Measurements from ENCODE around the gene DTX1.

Gene DTX1

DNA sequence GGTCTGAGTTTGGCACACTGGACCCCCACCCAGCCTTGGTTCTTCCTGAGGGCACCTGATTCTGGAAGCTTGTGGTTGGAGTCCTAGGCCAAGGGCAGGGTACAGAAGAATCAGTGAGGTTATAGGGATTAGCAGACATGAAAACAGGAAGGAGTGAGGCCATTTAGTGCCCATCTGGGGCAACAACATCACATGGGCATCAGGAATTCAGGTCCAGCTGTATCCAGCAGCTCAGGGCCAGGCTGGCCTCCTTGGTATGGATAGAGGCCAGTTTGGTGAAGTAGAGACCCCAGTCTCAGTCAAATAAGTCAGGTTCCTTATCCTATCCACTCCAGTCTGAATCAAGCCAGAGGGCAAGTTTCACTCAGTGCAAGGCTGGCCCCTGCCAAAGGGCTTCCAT is 42.8 kb downstream of the DTX1 start:
- Histone ChIP-seq H3K4me1 (ENCODE audit: control insufficient read depth, insufficient read depth, low read length) (peaks cover 12% of the 10 kb centered on the region), H3K9me3 (ENCODE audit: control insufficient read depth, low read length) (no peaks in the 10 kb centered on the region), H3K27me3 (replicated peaks; ENCODE audit: control insufficient read depth, insufficient read depth, low read length) (peaks cover 18% of the 10 kb centered on the region), H3K4me3 (ENCODE audit: low read length) (no peak overlapping the region), H3K9ac (ENCODE audit: low read length) (no peak overlapping the region), H3K36me3 (ENCODE audit: control insufficient read depth, insufficient read depth, low read length, severe bottlenecking) (no peaks in the 10 kb centered on the region)
- no peak for DNase-seq (ENCODE audit: low read depth)

DNA sequence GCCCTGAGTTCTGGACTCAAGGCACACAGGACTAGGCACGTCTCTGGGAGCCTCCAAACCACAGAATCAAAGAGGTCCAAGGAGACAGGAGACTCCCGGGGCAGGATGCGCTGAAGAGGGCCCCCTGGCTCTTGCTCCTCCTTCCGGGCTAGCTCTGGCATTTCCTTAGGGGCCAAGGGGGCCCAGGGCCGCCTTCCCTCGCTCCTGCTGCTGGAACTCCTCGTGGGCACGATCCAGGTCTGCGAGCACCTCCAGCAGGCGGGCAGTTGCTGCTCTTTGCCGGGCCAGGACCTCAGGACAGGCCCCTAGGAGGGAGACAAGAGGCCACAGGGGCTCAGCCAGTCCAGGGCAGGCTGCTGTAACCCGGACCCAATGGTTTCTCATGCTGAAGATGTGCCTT is 43.2 kb downstream of the DTX1 start:
- DNase-seq (ENCODE audit: low read depth), result no peak
- peaks cover 20% of the 10 kb centered on the region for H3K27me3 ChIP-seq (replicated peaks; ENCODE audit: control insufficient read depth, insufficient read depth, low read length)
- H3K9ac ChIP-seq (ENCODE audit: low read length), result no peak overlapping the region
- H3K4me3 ChIP-seq (ENCODE audit: low read length), result no peak overlapping the region
- H3K36me3 ChIP-seq (ENCODE audit: control insufficient read depth, insufficient read depth, low read length, severe bottlenecking), result no peaks in the 10 kb centered on the region
- peaks cover 12% of the 10 kb centered on the region for H3K4me1 ChIP-seq (ENCODE audit: control insufficient read depth, insufficient read depth, low read length)
- H3K9me3 ChIP-seq (ENCODE audit: control insufficient read depth, low read length), result no peaks in the 10 kb centered on the region

DNA sequence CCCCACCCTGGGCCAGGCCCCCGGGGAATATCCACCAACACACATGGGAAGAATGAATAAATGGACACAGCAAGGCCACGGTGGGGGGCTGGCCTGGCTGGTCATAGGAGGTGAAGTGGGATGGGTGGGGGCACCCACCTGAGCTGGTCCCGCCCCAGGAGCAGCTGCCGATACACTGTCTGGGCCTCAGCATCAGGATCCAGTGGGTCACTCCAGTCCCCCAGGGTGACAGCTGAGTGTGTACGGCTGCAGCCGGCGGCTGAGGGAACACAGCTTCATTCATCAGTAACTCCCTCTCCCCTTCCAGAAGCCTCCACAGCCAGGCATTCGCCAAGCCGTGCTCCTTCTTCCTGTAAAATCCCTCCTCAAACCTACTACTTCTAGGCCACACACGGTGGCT is 45.2 kb downstream of the DTX1 start:
- no peak overlapping the region for H3K4me3 ChIP-seq (ENCODE audit: low read length)
- no peak for DNase-seq (ENCODE audit: low read depth)
- no peaks in the 10 kb centered on the region for H3K36me3 ChIP-seq (ENCODE audit: control insufficient read depth, insufficient read depth, low read length, severe bottlenecking)
- peaks cover 28% of the 10 kb centered on the region for H3K27me3 ChIP-seq (replicated peaks; ENCODE audit: control insufficient read depth, insufficient read depth, low read length)
- no peaks in the 10 kb centered on the region for H3K9me3 ChIP-seq (ENCODE audit: control insufficient read depth, low read length)
- H3K9ac ChIP-seq (ENCODE audit: low read length), result no peak overlapping the region
- peaks cover 12% of the 10 kb centered on the region for H3K4me1 ChIP-seq (ENCODE audit: control insufficient read depth, insufficient read depth, low read length)

DNA sequence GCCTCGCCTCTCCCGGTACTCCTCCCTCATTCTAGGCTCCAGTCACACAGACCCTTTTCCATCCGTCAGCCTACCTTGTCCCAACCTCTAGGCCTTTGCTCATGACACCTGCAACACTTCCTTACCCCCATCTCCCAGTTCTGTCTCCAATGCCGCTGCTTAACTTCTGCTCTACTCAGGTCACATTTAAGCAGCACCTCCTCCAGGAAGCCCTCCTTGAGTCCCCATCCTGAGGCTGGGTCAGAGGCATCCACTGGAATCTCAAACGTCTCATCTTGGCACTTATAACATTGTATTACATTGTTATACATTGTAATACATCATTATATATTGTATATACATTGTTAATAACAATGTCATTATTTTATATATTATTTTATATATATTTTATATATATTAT is 46.3 kb downstream of the DTX1 start:
- H3K36me3 ChIP-seq (ENCODE audit: control insufficient read depth, insufficient read depth, low read length, severe bottlenecking), result no peaks in the 10 kb centered on the region

DNA sequence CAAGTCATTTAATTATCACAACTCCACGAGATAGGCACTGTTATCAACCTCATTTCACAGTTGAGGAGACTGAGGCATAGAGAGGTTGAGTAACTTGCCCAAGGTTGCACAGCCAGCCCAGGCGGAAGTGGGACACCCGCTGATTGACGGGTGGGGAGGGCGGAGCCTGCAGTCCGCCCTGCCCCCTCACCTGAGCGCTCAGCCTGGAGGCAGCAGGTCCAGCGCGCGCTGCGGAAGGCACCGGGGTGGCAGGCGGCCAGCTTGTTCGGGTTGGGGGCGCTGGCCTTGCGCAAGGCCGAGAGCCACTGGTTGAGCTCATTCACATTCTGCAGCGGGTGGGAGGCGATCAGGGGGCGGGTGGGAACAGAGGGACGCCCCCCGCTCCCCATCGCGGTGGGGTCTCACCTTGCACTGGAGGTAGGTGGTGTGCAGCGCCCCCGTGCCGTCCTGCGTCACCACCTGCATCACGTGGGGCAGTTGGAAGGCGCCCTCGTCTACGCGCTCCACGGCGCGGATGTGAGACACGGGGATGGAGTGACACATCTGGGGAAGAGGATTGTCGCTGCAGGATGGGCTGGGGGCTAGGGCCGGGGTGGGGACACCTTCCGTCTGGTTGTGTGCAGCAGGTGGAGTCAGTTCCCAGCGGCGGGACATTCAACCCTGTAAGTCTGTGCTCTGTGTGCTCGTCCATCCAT is 47.4 kb downstream of the DTX1 start:
- peaks cover 28% of the 10 kb centered on the region for H3K27me3 ChIP-seq (replicated peaks; ENCODE audit: control insufficient read depth, insufficient read depth, low read length)
- peaks cover 2% of the 10 kb centered on the region for H3K4me1 ChIP-seq (ENCODE audit: control insufficient read depth, insufficient read depth, low read length)
- H3K4me3 ChIP-seq (ENCODE audit: low read length), result no peak overlapping the region
- H3K36me3 ChIP-seq (ENCODE audit: control insufficient read depth, insufficient read depth, low read length, severe bottlenecking), result no peaks in the 10 kb centered on the region
- no peak overlapping the region for H3K9ac ChIP-seq (ENCODE audit: low read length)
- no peak for DNase-seq (ENCODE audit: low read depth)
- H3K9me3 ChIP-seq (ENCODE audit: control insufficient read depth, low read length), result no peaks in the 10 kb centered on the region

More for the DNA sequence above, 46.3 kb downstream of the DTX1 start:
- no peak overlapping the region for H3K4me3 ChIP-seq (ENCODE audit: low read length)
- peaks cover 11% of the 10 kb centered on the region for H3K4me1 ChIP-seq (ENCODE audit: control insufficient read depth, insufficient read depth, low read length)
- DNase-seq (ENCODE audit: low read depth), result no peak
- peaks cover 28% of the 10 kb centered on the region for H3K27me3 ChIP-seq (replicated peaks; ENCODE audit: control insufficient read depth, insufficient read depth, low read length)
- no peak overlapping the region for H3K9ac ChIP-seq (ENCODE audit: low read length)
- no peaks in the 10 kb centered on the region for H3K9me3 ChIP-seq (ENCODE audit: control insufficient read depth, low read length)

DNA sequence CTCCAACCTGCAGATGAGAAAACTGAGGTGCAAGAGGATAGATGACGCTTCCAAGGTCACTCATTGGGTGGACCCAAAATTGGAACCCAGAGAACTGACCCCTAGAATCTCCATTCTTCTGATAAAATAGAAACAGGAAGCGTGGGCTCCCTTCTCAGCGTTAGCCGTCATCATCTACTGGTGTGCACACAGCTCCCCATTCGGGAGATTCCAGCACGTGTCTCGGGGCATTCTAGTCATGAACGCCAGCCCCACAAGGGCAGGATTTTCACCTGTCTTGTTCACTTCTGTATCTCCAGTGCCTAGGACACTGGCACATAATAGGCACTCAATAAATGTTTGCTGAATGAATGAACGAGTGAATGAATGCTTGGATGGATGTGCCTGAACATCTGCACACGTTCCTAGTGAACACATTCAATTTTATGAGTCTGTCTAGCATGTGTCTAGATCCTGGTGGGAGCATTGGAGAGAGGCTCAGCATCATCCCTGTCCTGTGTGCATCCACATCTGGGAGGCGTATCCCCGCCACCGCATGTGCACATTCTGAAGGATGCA is 48.5 kb downstream of the DTX1 start:
- Histone ChIP-seq H3K4me1 (ENCODE audit: control insufficient read depth, insufficient read depth, low read length) (no peaks in the 10 kb centered on the region), H3K4me3 (ENCODE audit: low read length) (no peak overlapping the region), H3K9me3 (ENCODE audit: control insufficient read depth, low read length) (no peaks in the 10 kb centered on the region), H3K27me3 (replicated peaks; ENCODE audit: control insufficient read depth, insufficient read depth, low read length) (peaks cover 35% of the 10 kb centered on the region), H3K9ac (ENCODE audit: low read length) (no peak overlapping the region), H3K36me3 (ENCODE audit: control insufficient read depth, insufficient read depth, low read length, severe bottlenecking) (no peaks in the 10 kb centered on the region)
- no peak for DNase-seq (ENCODE audit: low read depth)

DNA sequence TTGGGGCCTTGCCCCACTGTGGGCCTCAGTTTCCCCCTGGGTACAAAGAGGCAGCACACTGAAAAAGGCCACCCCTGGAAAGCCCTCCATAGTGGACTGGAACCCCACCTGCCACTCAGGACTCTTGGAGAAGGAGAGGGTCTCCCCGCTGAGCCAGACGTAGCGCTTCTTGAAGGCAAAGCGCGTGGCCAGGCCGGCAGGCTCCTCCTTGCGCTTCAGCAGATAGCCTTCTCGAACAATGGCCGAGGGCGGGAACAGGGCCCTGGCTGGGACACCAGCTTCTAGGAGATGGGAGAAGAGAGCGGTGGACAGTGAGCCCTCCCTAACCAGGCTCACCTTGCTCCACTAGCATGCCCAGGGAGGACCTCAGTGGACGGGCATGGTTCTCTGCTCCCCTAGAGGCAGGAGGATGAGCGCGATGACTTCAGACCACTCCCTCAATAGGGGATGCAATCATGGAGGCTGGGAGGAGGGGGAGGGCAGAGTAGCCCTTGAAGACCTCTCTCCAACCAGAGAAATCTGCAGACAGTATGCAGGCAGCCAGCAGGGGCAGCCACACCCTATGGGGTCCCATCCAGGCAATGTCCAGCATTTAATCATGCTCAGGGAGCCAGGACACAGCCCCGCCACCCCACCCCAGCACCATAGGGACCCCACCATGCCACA is 49.2 kb downstream of the DTX1 start:
- H3K4me3 ChIP-seq (ENCODE audit: low read length), result no peak overlapping the region
- no peaks in the 10 kb centered on the region for H3K36me3 ChIP-seq (ENCODE audit: control insufficient read depth, insufficient read depth, low read length, severe bottlenecking)
- DNase-seq (ENCODE audit: low read depth), result no peak
- no peaks in the 10 kb centered on the region for H3K4me1 ChIP-seq (ENCODE audit: control insufficient read depth, insufficient read depth, low read length)
- no peak overlapping the region for H3K9ac ChIP-seq (ENCODE audit: low read length)
- no peaks in the 10 kb centered on the region for H3K9me3 ChIP-seq (ENCODE audit: control insufficient read depth, low read length)
- H3K27me3 ChIP-seq (replicated peaks; ENCODE audit: control insufficient read depth, insufficient read depth, low read length), result peaks cover 36% of the 10 kb centered on the region

DNA sequence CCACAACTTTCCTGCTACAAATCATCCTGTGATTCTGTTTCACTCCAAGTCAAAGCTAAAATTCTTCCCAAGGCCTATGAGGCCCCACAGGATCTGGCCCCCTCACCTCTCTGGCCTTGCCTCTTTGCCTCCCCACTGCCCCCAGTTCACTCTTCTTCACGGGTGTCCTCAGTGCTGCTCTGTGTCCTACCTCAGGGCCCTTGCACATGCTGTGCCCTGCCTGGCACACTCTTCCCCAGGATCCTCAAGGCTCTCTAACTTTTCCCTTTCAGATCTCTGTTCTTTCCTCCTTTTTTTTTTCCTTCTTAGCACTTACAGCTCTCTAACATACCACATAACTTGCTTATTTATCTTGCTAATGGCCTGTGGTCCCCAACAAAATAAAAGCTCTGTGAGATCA is 49.8 kb downstream of the DTX1 start:
- H3K27me3 ChIP-seq (replicated peaks; ENCODE audit: control insufficient read depth, insufficient read depth, low read length), result peaks cover 40% of the 10 kb centered on the region
- no peaks in the 10 kb centered on the region for H3K36me3 ChIP-seq (ENCODE audit: control insufficient read depth, insufficient read depth, low read length, severe bottlenecking)
- no peaks in the 10 kb centered on the region for H3K4me1 ChIP-seq (ENCODE audit: control insufficient read depth, insufficient read depth, low read length)
- H3K9ac ChIP-seq (ENCODE audit: low read length), result no peak overlapping the region
- no peak for DNase-seq (ENCODE audit: low read depth)
- H3K4me3 ChIP-seq (ENCODE audit: low read length), result no peak overlapping the region
- no peaks in the 10 kb centered on the region for H3K9me3 ChIP-seq (ENCODE audit: control insufficient read depth, low read length)

DNA sequence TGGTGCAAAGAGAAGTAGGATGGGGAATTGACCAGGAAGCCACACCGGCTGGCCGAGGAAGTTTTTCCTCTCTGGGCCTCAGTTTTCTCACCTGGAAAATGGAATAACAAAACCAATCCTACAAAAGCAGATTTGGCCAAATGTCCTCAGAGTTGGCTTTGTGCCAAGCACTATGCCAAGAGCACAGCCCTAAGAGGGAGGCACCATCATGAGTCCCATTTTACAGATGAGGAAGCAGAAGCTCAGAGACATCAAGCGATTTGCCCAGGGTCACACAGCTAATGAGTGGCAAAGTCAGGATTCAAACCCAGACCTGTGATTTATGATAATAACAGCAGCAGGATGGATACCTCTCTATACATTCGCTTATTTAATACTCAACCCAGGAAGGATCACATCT is 51.8 kb downstream of the DTX1 start:
- Histone ChIP-seq H3K4me1 (ENCODE audit: control insufficient read depth, insufficient read depth, low read length) (no peaks in the 10 kb centered on the region), H3K9ac (ENCODE audit: low read length) (no peak overlapping the region), H3K27me3 (replicated peaks; ENCODE audit: control insufficient read depth, insufficient read depth, low read length) (peaks cover 40% of the 10 kb centered on the region), H3K36me3 (ENCODE audit: control insufficient read depth, insufficient read depth, low read length, severe bottlenecking) (no peaks in the 10 kb centered on the region), H3K4me3 (ENCODE audit: low read length) (no peak overlapping the region), H3K9me3 (ENCODE audit: control insufficient read depth, low read length) (no peaks in the 10 kb centered on the region)
- DNase-seq (ENCODE audit: low read depth), result no peak

DNA sequence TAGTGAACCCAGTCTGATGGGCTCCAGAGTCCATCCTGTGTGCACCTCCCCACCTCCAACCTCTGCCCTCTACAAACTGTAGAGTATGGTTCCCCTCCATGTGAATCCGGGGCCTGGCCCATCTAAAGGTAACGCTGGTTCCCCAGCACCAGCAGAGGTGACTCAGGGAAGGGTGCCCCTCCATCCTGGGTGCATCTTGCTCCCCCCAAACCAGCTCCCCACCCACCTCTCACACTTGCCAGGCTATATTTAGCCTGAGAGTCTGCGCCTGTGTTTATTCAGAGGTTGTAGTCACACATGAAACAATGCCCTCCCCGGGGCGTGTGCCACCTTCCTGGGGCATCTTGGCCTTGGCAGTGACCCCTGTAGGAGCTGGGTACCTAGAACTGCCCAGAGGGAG is 52.8 kb downstream of the DTX1 start:
- DNase-seq (ENCODE audit: low read depth), result no peak
- no peaks in the 10 kb centered on the region for H3K4me1 ChIP-seq (ENCODE audit: control insufficient read depth, insufficient read depth, low read length)
- H3K9me3 ChIP-seq (ENCODE audit: control insufficient read depth, low read length), result no peaks in the 10 kb centered on the region
- H3K9ac ChIP-seq (ENCODE audit: low read length), result no peak overlapping the region
- H3K36me3 ChIP-seq (ENCODE audit: control insufficient read depth, insufficient read depth, low read length, severe bottlenecking), result no peaks in the 10 kb centered on the region
- no peak overlapping the region for H3K4me3 ChIP-seq (ENCODE audit: low read length)
- H3K27me3 ChIP-seq (replicated peaks; ENCODE audit: control insufficient read depth, insufficient read depth, low read length), result peaks cover 33% of the 10 kb centered on the region

DNA sequence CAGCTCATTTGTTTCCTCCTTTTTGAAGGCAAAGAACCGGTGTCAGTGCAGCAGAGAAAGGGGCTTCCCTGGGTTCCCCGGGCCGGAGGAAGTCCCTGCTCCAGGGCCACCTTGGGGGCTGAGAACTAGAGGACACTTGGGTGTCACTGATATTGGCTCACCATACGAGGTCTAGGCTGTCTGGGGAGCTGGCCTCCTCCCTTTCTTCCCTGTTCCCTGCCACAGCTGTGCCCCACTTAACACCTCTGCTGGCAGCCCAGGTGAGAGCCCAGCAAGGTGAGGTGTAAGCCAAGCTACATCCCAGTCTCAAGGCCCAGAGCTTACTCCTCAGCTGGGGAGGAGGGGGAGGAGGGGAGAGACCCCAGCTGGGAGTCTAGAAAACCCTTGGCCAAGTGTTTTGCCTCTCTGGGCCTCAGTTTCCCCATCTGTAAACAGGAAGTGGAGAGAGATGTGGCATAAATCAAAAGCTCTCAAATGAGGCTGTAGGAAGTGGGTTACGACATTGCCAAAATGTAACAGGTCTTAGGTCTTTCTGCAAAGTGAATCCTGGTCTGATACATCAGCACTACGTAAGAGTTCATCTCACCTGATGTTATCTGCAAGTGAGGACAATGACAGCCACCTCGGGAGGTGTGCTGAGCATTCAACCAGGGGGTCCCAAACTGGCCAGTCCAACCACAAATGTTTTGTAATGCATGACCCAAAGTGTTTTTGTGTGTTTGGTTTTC is 53.5 kb downstream of the DTX1 start:
- peaks cover 28% of the 10 kb centered on the region for H3K27me3 ChIP-seq (replicated peaks; ENCODE audit: control insufficient read depth, insufficient read depth, low read length)
- no peak for DNase-seq (ENCODE audit: low read depth)
- no peaks in the 10 kb centered on the region for H3K36me3 ChIP-seq (ENCODE audit: control insufficient read depth, insufficient read depth, low read length, severe bottlenecking)
- no peak overlapping the region for H3K4me3 ChIP-seq (ENCODE audit: low read length)
- H3K4me1 ChIP-seq (ENCODE audit: control insufficient read depth, insufficient read depth, low read length), result no peaks in the 10 kb centered on the region
- no peaks in the 10 kb centered on the region for H3K9me3 ChIP-seq (ENCODE audit: control insufficient read depth, low read length)
- no peak overlapping the region for H3K9ac ChIP-seq (ENCODE audit: low read length)
